PC-3 (cell line): Measurements from ENCODE around the gene KIR2DL3. TPM values are rescaled to one million over a fixed set of nuclear protein-coding genes. Genes with fewer than 3 reads are reported as not detected.
"Not testable (repeated sequence)": the region's sequence is repeated elsewhere in the genome, so short reads cannot be mapped to it uniquely, and the experiment has no call there.

ENCODE experiments used
- ATAC-seq: fragments of 200-7000 bp; cut with Tn5 transposase; 2 replicates; pipeline ENCODE4 v1.9.1; 2020; ENCODE audit warnings: mild to moderate bottlenecking, moderate library complexity
- Bru-seq: library from RNA; stranded (reverse); fragments of 400-500 nt; gene quantifications from one replicate; lab custom pipeline; 2021; lab: Mats Ljungman, UMichigan
- BruChase-seq, 2 experiments: library from RNA; stranded (reverse); fragments of 400-500 nt; gene quantifications; one replicate each; lab custom pipeline; 2021; lab: Mats Ljungman, UMichigan
- BruUV-seq: library from RNA; stranded (reverse); fragments of 400-500 nt; replicated peaks from 2 replicates; lab custom pipeline; 2021; lab: Mats Ljungman, UMichigan
- CTCF ChIA-PET: fragments of 300-600 bp; sonication (Branson Sonifier 250); formaldehyde crosslinking; loops from one replicate; lab custom pipeline; 2022; ENCODE audit warnings: antibody characterized with exemption; lab: Charles Lee
- POLR2A ChIA-PET: fragments of 300-600 bp; sonication (Branson Sonifier 250); formaldehyde crosslinking; loops from one replicate; lab custom pipeline; 2022; ENCODE audit warnings: antibody characterized with exemption; ENCODE audit not compliant: unreplicated experiment; lab: Charles Lee
- DNase-seq: peaks from one replicate; pipeline ENCODE4 v3.0.0-alpha.2; 2015
- H2AFZ ChIP-seq: fragments of 300-600 bp; sonication (generic); 2 replicates; pipeline ENCODE4 v1.6.0; 2016; ENCODE audit warnings: antibody characterized with exemption, low read length
- H3F3A ChIP-seq: fragments of 300-600 bp; sonication (generic); one replicate; pipeline ENCODE4 v1.6.0; 2017; ENCODE audit warnings: antibody characterized with exemption, low read length, control low read depth, mild to moderate bottlenecking; ENCODE audit not compliant: unreplicated experiment
- H3K27ac ChIP-seq: fragments of 300-600 bp; sonication (generic); 2 replicates; pipeline ENCODE4 v1.5.1; 2016; ENCODE audit warnings: mild to moderate bottlenecking, low read length
- H3K27me3 ChIP-seq: fragments of 300-600 bp; sonication (generic); 2 replicates; pipeline ENCODE4 v1.6.1; 2016; ENCODE audit warnings: low read length, mixed read lengths
- H3K36me3 ChIP-seq: fragments of 300-600 bp; sonication (generic); 2 replicates; pipeline ENCODE4 v1.6.1; 2016; ENCODE audit warnings: low read depth, mixed run types, low read length, mixed read lengths
- H3K4me1 ChIP-seq: fragments of 300-600 bp; sonication (generic); 2 replicates; pipeline ENCODE4 v1.5.1; 2016; ENCODE audit warnings: low read length; ENCODE audit not compliant: insufficient read depth
- H3K4me2 ChIP-seq: fragments of 300-600 bp; sonication (generic); 2 replicates; pipeline ENCODE4 v1.6.0; 2016; ENCODE audit warnings: low read length
- H3K4me3 ChIP-seq: fragments of 300-600 bp; sonication (generic); 2 replicates; pipeline ENCODE4 v1.5.1; 2016; ENCODE audit warnings: mild to moderate bottlenecking, low read length, mixed read lengths
- H3K79me2 ChIP-seq: fragments of 300-600 bp; sonication (generic); 2 replicates; pipeline ENCODE4 v1.6.1; 2017; ENCODE audit warnings: low read length, mixed read lengths
- H3K9ac ChIP-seq: fragments of 300-600 bp; sonication (generic); 2 replicates; pipeline ENCODE4 v1.6.0; 2016; ENCODE audit warnings: mild to moderate bottlenecking, low read length
- H3K9me2 ChIP-seq: fragments of 300-600 bp; sonication (generic); replicated peaks from 2 replicates; pipeline ENCODE4 v1.6.1; 2016; ENCODE audit warnings: mixed run types, low read length, mixed read lengths
- H3K9me3 ChIP-seq: fragments of 300-600 bp; sonication (generic); 2 replicates; pipeline ENCODE4 v1.6.1; 2016; ENCODE audit warnings: low read length, mixed read lengths
- H4K20me1 ChIP-seq: fragments of 300-600 bp; sonication (generic); 2 replicates; pipeline ENCODE4 v1.6.1; 2016; ENCODE audit warnings: low read length, mixed read lengths
- EZH2 ChIP-seq: fragments of 300-600 bp; sonication (generic); IDR thresholded peaks from one replicate; pipeline ENCODE4 v1.6.1; 2017; ENCODE audit warnings: antibody characterized with exemption, mild to moderate bottlenecking, low read length; ENCODE audit not compliant: unreplicated experiment
- EZH2phosphoT487 ChIP-seq: fragments of 300-600 bp; sonication (generic); IDR thresholded peaks from 2 replicates; pipeline ENCODE4 v1.6.1; 2018; ENCODE audit warnings: mild to moderate bottlenecking, antibody characterized with exemption, low read length, borderline replicate concordance
- intact Hi-C: fragments of 100-400 bp; cut with micrococcal nuclease; formaldehyde crosslinking; loops from 2 replicates; pipeline ENCODE4 v1.9.0; 2023
- long read RNA-seq: library from polyadenylated mRNA; unstranded; transcript quantifications from one replicate; pipeline ENCODE4 v2.0.0, GENCODE V29; 2021; ENCODE audit not compliant: unreplicated experiment
- total RNA-seq: library from RNA; depleted of rRNA; stranded (reverse); fragments of >200 nt; gene quantifications from 2 replicates; pipeline ENCODE4 v1.2.3, GENCODE V29; 2014; rRNA removed
- TF ChIP-seq, protein P1 (sequence below): fragments of 300-600 bp; sonication (generic); conservative IDR thresholded peaks from 2 replicates; pipeline ENCODE4 v1.5.1; 2017; ENCODE audit warnings: antibody characterized with exemption, low read depth, mild to moderate bottlenecking, low read length

Gene KIR2DL3
- total RNA-seq (not detected in 2 replicates), Bru-seq, nascent RNA (not detected), BruChase-seq, experiment 1, labeled RNA remaining after a 6-hour chase (not detected), BruChase-seq, experiment 2, labeled RNA remaining after a 2-hour chase (not detected)
- long read RNA-seq, result 0 reads

DNA sequence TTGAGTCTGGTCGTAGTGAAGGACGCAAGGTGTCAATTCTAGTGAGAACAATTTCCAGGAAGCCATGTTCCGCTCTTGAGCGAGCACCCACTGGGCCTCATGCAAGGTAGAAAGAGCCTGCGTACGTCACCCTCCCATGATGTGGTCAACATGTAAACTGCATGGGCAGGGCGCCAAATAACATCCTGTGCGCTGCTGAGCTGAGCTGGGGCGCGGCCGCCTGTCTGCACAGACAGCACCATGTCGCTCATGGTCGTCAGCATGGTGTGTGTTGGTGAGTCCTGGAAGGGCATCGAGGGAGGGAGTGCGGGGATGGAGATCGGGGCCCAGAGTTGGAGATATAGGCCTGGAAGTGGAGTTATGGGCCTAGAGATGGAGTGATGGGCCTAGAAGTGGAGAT lies at the start of gene KIR2DL3:
TSS of gene KIR2DL3 (plus strand) at position 208 of the 400 bp plus-strand sequence. CDS start at position 241, 33 bp downstream.
- DNase-seq, CTCF ChIA-PET, H3K27ac ChIP-seq, H3K9me2 ChIP-seq, intact Hi-C loops, BruUV-seq, ATAC-seq, H3K4me1 ChIP-seq, H3K4me2 ChIP-seq, POLR2A ChIA-PET, H3K9ac ChIP-seq, H3K79me2 ChIP-seq, H4K20me1 ChIP-seq, H3K9me3 ChIP-seq, H2AFZ ChIP-seq, H3F3A ChIP-seq, H3K4me3 ChIP-seq, H3K36me3 ChIP-seq: not testable (repeated sequence)
- peaks cover 31% of the 10 kb centered on the region for H3K27me3 ChIP-seq

DNA sequence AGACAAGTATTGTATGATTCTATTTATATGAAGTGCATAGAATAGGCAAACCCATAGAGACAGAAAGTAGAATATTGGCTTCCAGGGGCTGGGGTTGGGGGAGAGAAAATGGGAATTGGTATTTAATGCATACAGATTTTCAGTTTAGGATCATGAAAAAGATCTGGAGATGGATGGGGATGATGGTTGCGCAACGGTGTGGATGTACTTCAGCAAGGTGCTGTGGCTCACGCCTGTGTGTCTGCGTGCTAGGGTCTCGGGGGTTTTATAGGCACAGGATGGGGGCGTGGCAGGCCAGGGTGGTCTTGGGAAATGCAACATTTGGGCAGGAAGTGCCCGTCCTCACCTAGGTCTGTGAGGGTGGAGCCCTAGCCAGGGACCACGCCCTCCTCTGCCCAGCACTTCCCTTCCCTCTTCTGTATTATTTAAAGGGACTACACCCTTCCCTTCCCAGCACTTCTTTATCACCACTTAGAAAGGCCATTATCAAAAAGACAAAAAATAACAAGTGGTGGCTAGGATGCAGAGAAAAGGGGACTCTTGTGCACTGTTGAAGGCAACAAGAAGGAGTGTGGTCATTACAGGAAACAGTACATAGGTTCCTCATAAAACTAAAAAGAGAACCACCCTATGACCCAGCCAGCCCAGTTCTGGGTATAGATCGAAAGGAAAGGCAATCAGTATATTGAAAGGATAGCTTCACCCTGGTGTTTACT lies 46.6 kb upstream of the KIR2DL3 start:
- DNase-seq (no peak), ATAC-seq (no peak)
- H3K4me1 ChIP-seq, result no peaks in the 10 kb centered on the region
- H3F3A ChIP-seq, result no peaks in the 10 kb centered on the region
- no peak overlapping the region for H3K4me3 ChIP-seq
- no peak overlapping the region for H2AFZ ChIP-seq
- intact Hi-C loops, result no loop called here
- no peak overlapping the region for H3K27ac ChIP-seq
- H4K20me1 ChIP-seq, result no peaks in the 10 kb centered on the region; the same call in 1 of the 2 replicates
- no peak overlapping the region for H3K9ac ChIP-seq
- POLR2A ChIA-PET, result no interaction called here
- BruUV-seq, result no TSS peak
- no peaks in the 10 kb centered on the region for H3K9me3 ChIP-seq
- peaks cover 57% of the 10 kb centered on the region for H3K27me3 ChIP-seq
- no peaks in the 10 kb centered on the region for H3K9me2 ChIP-seq
- no peak overlapping the region for H3K4me2 ChIP-seq
- no peaks in the 10 kb centered on the region for H3K36me3 ChIP-seq
- CTCF ChIA-PET, result no interaction called here
- no peaks in the 10 kb centered on the region for H3K79me2 ChIP-seq
- TF ChIP-seq, protein P1, sequence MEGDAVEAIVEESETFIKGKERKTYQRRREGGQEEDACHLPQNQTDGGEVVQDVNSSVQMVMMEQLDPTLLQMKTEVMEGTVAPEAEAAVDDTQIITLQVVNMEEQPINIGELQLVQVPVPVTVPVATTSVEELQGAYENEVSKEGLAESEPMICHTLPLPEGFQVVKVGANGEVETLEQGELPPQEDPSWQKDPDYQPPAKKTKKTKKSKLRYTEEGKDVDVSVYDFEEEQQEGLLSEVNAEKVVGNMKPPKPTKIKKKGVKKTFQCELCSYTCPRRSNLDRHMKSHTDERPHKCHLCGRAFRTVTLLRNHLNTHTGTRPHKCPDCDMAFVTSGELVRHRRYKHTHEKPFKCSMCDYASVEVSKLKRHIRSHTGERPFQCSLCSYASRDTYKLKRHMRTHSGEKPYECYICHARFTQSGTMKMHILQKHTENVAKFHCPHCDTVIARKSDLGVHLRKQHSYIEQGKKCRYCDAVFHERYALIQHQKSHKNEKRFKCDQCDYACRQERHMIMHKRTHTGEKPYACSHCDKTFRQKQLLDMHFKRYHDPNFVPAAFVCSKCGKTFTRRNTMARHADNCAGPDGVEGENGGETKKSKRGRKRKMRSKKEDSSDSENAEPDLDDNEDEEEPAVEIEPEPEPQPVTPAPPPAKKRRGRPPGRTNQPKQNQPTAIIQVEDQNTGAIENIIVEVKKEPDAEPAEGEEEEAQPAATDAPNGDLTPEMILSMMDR, result no peak
- no peak for TF ChIP-seq EZH2phosphoT487
- no peak for TF ChIP-seq EZH2

GRCh38 chr19:54692298-54692615 lies 46.1 kb upstream of the KIR2DL3 start:
- no peaks in the 10 kb centered on the region for H3K79me2 ChIP-seq
- CTCF ChIA-PET, result no interaction called here
- no peaks in the 10 kb centered on the region for H3K9me2 ChIP-seq
- H3K9ac ChIP-seq, result no peak overlapping the region
- H3K4me1 ChIP-seq, result no peaks in the 10 kb centered on the region
- no TSS peak for BruUV-seq
- ATAC-seq (no peak), DNase-seq (no peak)
- intact Hi-C loops, result no loop called here
- H3K36me3 ChIP-seq, result no peaks in the 10 kb centered on the region
- no peaks in the 10 kb centered on the region; the same call in 1 of the 2 replicates for H4K20me1 ChIP-seq
- POLR2A ChIA-PET, result no interaction called here
- H3K27ac ChIP-seq, result no peak overlapping the region
- TF ChIP-seq EZH2, result no peak
- TF ChIP-seq EZH2phosphoT487, result no peak
- TF ChIP-seq, protein P1, result no peak
- H3K4me3 ChIP-seq, result no peak overlapping the region
- H3F3A ChIP-seq, result no peaks in the 10 kb centered on the region
- H2AFZ ChIP-seq, result no peak overlapping the region
- H3K27me3 ChIP-seq, result peaks cover 52% of the 10 kb centered on the region
- H3K4me2 ChIP-seq, result no peak overlapping the region
- H3K9me3 ChIP-seq, result no peaks in the 10 kb centered on the region
